Renal pelvis (tissue), 12 donors: Measurements from ENCODE around the gene PLPP4. TPM values are rescaled to one million over a fixed set of nuclear protein-coding genes. Genes with fewer than 3 reads are reported as not detected.
A peak's percentile ranks its signal among the peaks of the same experiment; 100 is the strongest.

Experiments used
- DNase-seq: peaks from one replicate; pipeline ENCODE4 v3.0.0-alpha.2; 2013
- long read RNA-seq, 16 experiments: transcript quantifications; one replicate each; lab custom pipeline, GENCODE V29; 2026
- polyA plus RNA-seq, 3 donors: library from polyadenylated mRNA; unstranded; fragments of 120-200 nt; gene quantifications; one replicate each; pipeline ENCODE4 v1.2.1, GENCODE V29; 2013; ENCODE audit not compliant: insufficient read length in 3 of 3

Gene PLPP4
- polyA plus RNA-seq: 1 to 10 TPM; 2.9 to 6.3 (median 4.9) TPM
- long read RNA-seq, donor 1, partial matches to known transcripts: 0 of 4 reads
- long read RNA-seq, donor 1, other reads (novel, unspliced or antisense): 0 of 4 reads
- long read RNA-seq, donor 2, partial matches to known transcripts: 0 of 1 reads
- long read RNA-seq, donor 2, other reads (novel, unspliced or antisense): 0 of 1 reads
- long read RNA-seq, donor 3, partial matches to known transcripts: 0 of 1 reads
- long read RNA-seq, donor 3, other reads (novel, unspliced or antisense): 0 of 1 reads
- long read RNA-seq, donor 4, partial matches to known transcripts: 0 of 2 reads
- long read RNA-seq, donor 4, other reads (novel, unspliced or antisense): 0 of 2 reads
- long read RNA-seq, donor 5: 0 reads
- long read RNA-seq, donor 6: 0 reads
- long read RNA-seq, donor 7, partial matches to known transcripts: 0 of 1 reads
- long read RNA-seq, donor 7, other reads (novel, unspliced or antisense): 0 of 1 reads
- long read RNA-seq, donor 8: 0 reads
- long read RNA-seq, donor 9, partial matches to known transcripts: 0 of 1 reads
- long read RNA-seq, donor 9, other reads (novel, unspliced or antisense): 0 of 1 reads
- long read RNA-seq, donor 10: 0 reads
- long read RNA-seq, donor 11: 0 reads
- long read RNA-seq, donor 12, partial matches to known transcripts: 0 of 4 reads
- long read RNA-seq, donor 12, other reads (novel, unspliced or antisense): 0 of 4 reads
- long read RNA-seq, donor 13, partial matches to known transcripts: 0 of 1 reads
- long read RNA-seq, donor 13, other reads (novel, unspliced or antisense): 0 of 1 reads
- long read RNA-seq, donor 14: 0 reads
- long read RNA-seq, donor 15: 0 reads
- long read RNA-seq, donor 16, partial matches to known transcripts: 0 of 1 reads
- long read RNA-seq, donor 16, other reads (novel, unspliced or antisense): 0 of 1 reads

DNA sequence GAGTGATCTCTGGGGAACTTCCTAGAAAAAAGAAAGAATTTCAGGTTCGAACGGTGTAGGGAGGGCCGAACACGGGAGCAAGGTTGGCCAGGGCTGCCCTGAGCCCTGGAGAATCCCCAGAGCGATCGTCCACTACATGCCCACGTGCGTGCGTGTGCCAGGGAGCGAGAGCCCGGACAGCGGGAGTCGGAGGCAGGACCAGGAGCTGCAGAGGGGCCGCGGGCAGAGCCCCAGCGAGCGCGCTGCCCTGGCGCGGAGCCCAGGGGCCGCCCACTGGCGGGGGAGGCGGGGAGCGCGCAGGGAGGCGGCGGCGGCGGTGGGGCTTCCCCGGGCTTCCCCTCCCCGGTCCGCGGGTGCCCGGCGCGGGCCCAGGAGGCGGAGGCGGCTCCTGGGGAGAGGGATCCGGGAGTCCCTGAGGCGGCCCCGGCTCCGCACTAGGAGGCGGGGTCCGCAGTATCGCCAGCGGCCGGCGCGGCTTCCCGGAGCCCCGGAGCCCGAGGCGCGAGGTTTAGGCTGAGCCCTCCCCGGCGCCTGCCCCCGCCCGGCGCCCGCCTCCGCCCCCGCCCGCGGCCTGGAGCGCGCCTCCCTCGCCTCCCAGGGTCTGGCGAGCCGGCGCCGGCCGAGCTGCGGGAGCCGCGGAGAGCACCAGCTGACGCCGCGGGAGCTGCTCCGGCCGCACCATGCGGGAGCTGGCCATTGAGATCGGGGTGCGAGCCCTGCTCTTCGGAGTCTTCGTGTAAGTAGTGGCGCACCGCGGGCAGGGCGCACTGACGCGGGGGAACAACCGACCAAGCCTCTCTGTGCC, at the start of gene PLPP4:
Gene PLPP4, plus strand, starts transcription at position 602 of the 805 bp plus-strand sequence. Its CDS starts 79 bp downstream, at position 681.
- peak; percentile 61 for DNase-seq

- no peak for DNase-seq
Measured at GRCh38 chr10:120409816-120410215, 47.2 kb upstream of the PLPP4 start.

GRCh38 chr10:120414946-120415345, 42.1 kb upstream of the PLPP4 start:
- DNase-seq: no peak

- DNase-seq: no peak
Measured at GRCh38 chr10:120415709-120416330, 41.2 kb upstream of the PLPP4 start.

GRCh38 chr10:120420421-120420820, 36.6 kb upstream of the PLPP4 start:
- no peak for DNase-seq

DNA sequence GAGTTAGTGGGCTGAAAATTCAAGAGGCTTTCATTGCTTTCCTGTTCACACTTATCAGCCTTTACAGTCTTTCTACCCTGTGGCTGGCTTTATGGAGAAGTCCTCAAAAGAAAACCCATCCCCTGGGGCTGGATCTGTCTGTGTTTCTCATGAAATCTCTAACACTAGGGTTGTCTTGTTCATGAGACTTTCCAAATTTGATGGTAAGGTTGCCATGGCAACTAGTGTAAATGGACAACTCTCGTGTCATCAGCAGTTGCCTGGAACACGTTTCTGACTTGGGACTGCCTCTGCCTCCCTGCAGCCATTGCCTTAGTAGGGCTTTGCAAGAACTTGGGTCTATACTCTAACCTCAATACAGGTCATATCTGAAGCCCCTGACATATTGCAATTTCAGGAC, 35.8 kb upstream of the PLPP4 start:
- no peak for DNase-seq

GRCh38 chr10:120422457-120422856, 34.6 kb upstream of the PLPP4 start:
- DNase-seq: no peak

GRCh38 chr10:120423431-120424197, 33.4 kb upstream of the PLPP4 start:
- DNase-seq: peak; percentile 19

- DNase-seq: no peak
Measured at GRCh38 chr10:120424198-120424464, 32.9 kb upstream of the PLPP4 start.

- no peak for DNase-seq
Measured at GRCh38 chr10:120426306-120426705, 30.7 kb upstream of the PLPP4 start.

DNA sequence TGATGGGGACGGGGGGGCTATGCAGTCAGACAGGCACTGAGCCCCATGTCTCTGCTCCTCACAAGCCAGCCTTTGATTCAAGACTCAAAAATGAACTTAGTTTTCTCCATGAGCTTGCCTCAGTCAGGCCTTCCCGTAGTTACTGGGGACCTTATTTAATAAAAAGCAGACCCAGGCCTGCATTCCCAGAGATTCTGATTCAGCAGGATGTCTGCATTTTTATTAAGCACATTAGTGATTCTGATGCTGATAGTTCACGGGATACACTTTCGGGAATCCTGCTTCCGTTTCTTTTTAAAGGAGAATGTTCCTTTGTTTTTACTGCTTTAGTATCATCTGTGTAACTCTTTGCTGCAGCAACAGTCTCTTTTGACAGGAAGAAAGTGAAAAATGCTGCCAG, 28.3 kb upstream of the PLPP4 start:
- DNase-seq: no peak

- no peak for DNase-seq
Measured at GRCh38 chr10:120429395-120429794, 27.6 kb upstream of the PLPP4 start.

GRCh38 chr10:120431251-120431651, 25.8 kb upstream of the PLPP4 start:
- no peak for DNase-seq

GRCh38 chr10:120432209-120432608, 24.8 kb upstream of the PLPP4 start:
- no peak for DNase-seq

DNA sequence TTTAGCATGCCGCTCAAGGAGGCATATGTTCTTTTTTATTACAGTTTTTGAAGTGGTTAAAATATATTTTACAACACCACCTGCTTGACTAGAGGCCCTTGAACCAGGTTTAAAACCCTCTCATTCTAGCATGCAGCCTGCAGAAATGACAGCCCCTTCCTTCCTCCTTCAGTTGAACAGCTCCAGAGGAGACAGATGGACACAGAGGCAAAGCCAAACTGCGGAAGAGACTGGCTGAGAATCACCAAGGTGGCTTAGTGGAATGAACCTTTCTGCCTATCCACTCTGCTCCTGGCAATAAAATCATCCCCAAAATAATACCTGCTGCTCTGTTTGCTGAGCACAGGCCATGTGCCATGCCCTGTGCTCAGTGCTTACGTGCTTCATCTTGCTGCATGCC, 23.9 kb upstream of the PLPP4 start:
- DNase-seq: no peak

DNA sequence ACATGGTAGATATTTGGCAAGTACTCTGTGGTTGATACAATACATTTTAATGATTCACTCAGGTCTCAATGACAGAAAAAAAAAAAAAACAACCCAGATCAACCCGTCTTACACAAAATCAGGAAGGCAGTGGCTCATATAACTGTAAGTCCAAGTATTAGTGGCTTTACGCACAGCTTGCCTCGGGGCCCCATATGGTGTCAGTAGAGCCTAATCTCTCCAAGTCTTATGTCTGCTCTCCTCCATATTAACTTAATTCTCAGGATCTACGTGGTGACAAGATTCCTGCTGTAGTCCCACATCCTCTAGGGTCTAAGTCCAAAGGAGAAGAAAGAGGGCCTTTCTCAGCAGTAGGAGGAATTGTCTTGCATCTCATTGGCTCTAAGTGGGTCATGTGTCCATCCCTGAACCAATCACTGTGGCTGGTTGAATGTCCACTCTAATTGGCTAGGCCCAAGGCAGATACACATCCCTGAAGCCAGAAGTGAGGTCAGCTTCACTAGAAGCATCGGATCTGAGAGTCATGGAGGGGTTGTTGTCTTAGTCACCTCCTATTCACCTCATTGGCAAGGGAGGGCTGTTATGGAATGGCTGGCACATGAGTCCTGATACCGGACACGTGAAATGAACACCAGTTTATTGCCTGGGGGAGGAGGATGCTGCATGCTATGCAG, 20.5 kb upstream of the PLPP4 start:
- DNase-seq: no peak

DNA sequence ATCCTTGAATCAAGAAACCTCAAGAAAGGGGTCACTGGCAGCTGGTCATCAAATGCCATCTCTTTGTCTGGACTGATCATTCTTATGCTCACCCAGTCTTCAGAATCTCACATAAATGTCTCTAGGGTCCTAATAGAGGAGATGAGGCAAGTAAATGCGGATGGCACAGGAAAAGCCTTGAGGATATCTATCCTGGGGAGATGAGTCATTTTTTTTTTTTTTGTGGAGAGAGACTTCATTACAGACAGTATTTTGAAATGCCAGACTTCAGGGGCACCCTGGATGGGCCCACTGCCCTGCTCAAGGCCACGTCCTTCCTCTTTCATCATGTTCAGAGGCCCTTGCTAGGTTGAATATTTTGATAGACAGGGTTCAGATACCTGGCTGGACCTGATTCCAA, 19.5 kb upstream of the PLPP4 start:
- no peak for DNase-seq

DNA sequence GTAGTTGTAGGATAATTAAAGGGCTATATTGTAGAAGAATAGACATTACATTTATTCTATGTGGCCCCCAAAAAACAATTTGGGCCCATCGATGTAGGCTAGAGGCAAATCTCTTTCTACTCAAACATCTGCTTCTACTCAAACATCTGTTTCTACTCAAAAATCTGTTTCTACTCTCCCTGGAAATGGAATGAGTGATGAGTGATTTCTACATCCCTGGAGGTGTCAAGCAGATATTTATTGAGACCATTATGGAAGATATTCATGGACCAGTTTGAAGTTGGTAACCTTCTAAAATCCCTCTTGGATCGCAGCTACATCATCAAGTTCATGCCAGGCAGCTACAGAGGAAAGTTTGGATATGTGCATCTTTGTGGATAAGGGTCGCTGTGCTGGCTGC, 5.1 kb upstream of the PLPP4 start:
- no peak for DNase-seq

DNA sequence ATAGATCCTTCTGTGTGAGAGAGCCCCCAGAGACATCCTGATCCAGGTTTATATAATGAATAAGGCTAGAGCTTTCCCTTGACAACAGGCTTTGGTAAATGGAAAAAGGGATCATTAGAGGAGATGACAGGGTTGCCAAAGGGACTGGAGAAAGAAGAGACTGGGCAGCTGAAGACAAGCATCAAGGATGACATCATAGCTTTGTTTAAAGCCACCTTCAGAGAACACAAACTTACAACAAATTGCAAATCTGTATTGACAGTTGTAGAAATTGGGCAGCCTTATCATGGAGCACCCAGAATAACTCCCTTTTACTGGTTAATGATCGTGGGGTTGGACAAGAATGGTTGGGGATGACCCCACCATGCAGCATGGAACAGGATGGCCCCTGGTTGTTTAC, 3.7 kb upstream of the PLPP4 start:
- DNase-seq: no peak

- DNase-seq: no peak
Measured at GRCh38 chr10:120453886-120454285, 3.1 kb upstream of the PLPP4 start.
